Measurements from ENCODE around the gene LRFN2. TPM values are rescaled to one million over a fixed set of nuclear protein-coding genes. Genes with fewer than 3 reads are reported as not detected.

The LRFN2 gene
- polyA plus RNA-seq, 2 donors, result 0.26 to 0.28 TPM

DNA sequence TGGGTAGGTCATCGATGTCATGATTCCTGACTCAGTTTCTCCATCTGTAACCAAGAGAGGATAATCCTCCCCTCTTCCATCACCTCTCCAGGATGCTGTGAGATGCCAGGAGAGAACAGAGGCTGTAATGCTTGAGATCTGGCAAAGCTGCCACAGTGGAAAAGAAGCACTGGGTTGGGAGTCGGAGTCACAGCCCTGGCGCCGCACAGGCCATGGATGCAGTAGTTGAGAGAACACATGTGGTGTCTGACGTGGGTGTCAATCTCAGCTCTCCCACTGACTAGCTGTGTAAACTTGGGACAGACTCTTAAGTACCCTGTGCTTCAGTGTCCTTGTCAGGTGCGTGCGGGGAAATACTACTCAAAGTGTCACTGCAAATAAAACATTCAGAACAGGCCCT lies 47.3 kb downstream of the LRFN2 start:
- H3K36me3 ChIP-seq (ENCODE audit: control insufficient read depth in 2 of 2, insufficient read depth in 2 of 2, low read length in 1 of 2), result no peaks in the 10 kb centered on the region
- 93 to 95% methylated on average over 7 of the region's 7 CpGs for WGBS, 2 donors

DNA sequence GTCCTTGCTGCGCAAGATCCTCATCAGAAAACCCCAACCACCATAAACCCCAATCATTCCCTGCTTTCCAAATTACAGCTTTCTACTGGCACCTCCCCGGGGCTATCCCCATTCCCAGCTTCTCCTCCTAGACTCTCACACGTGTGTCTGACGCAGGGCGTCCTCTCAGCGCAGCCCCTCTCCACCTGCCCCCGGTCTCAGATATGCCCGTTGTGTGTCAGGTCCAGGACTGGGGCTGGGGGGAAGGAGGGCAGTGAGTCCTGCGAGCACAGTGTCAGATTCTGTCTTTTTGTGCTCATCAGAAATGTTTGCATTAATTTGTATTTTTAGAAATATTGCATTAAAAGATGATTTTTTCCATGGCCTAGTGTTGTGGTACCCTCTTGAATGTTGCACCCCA lies 48.6 kb downstream of the LRFN2 start:
- H3K9me3 ChIP-seq (ENCODE audit: control insufficient read depth in 2 of 2, insufficient read depth in 1 of 2, low read depth in 1 of 2, low read length in 1 of 2), result no peaks in the 10 kb centered on the region
- H3K27me3 ChIP-seq (ENCODE audit: control insufficient read depth in 1 of 2, insufficient read depth in 2 of 2, low read length in 2 of 2), result no peaks in the 10 kb centered on the region
- no peaks in the 10 kb centered on the region for H3K36me3 ChIP-seq (ENCODE audit: control insufficient read depth in 2 of 2, insufficient read depth in 2 of 2, low read length in 1 of 2)
- peaks cover 0 to 4% of the 10 kb centered on the region in 2 donors for H3K4me1 ChIP-seq (ENCODE audit: control insufficient read depth in 2 of 2, insufficient read depth in 2 of 2, low read length in 1 of 2)
- WGBS, 2 donors, result 89 to 90% methylated on average over 9 of the region's 9 CpGs
- H3K4me3 ChIP-seq (ENCODE audit: low read depth in 1 of 2, low read length in 2 of 2), result no peak overlapping the region
- no peak overlapping the region for H3K27ac ChIP-seq (ENCODE audit: low read depth in 2 of 2, low read length in 1 of 2)

More for the DNA sequence above, 47.3 kb downstream of the LRFN2 start:
- Histone ChIP-seq H3K27me3 (ENCODE audit: control insufficient read depth in 1 of 2, insufficient read depth in 2 of 2, low read length in 2 of 2) (no peaks in the 10 kb centered on the region), H3K9me3 (ENCODE audit: control insufficient read depth in 2 of 2, insufficient read depth in 1 of 2, low read depth in 1 of 2, low read length in 1 of 2) (no peaks in the 10 kb centered on the region), H3K27ac (ENCODE audit: low read depth in 2 of 2, low read length in 1 of 2) (no peak overlapping the region), H3K4me3 (ENCODE audit: low read depth in 1 of 2, low read length in 2 of 2) (no peak overlapping the region), H3K4me1 (ENCODE audit: control insufficient read depth in 2 of 2, insufficient read depth in 2 of 2, low read length in 1 of 2) (peaks cover 0 to 4% of the 10 kb centered on the region in 2 donors)

DNA sequence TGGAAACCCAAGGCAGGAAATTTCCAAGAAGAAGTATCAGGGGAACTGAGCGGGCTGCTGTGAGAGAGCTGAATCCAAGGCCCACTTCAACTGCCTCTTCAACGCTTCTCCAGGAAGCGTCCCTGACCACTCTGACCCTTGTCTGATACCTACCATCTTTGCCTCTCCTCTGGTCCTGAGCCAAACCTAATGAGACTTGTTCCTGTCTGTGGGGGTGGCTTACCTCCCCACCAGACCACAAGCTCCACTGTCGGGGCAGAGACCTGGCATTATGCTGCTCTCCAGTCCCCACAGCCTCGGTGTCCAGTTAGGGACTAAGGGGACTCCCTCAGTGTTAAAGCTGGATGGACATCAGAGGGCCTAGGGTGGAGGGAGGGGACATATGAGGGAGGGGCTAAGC lies 49.7 kb downstream of the LRFN2 start:
- H3K36me3 ChIP-seq (ENCODE audit: control insufficient read depth in 2 of 2, insufficient read depth in 2 of 2, low read length in 1 of 2), result no peaks in the 10 kb centered on the region
- H3K27ac ChIP-seq (ENCODE audit: low read depth in 2 of 2, low read length in 1 of 2), result no peak overlapping the region
- H3K4me3 ChIP-seq (ENCODE audit: low read depth in 1 of 2, low read length in 2 of 2), result no peak overlapping the region
- H3K9me3 ChIP-seq (ENCODE audit: control insufficient read depth in 2 of 2, insufficient read depth in 1 of 2, low read depth in 1 of 2, low read length in 1 of 2), result no peaks in the 10 kb centered on the region
- peaks cover 0 to 2% of the 10 kb centered on the region in 2 donors for H3K4me1 ChIP-seq (ENCODE audit: control insufficient read depth in 2 of 2, insufficient read depth in 2 of 2, low read length in 1 of 2)
- 86 to 87% methylated on average over 5 of the region's 5 CpGs for WGBS, 2 donors
- H3K27me3 ChIP-seq (ENCODE audit: control insufficient read depth in 1 of 2, insufficient read depth in 2 of 2, low read length in 2 of 2), result no peaks in the 10 kb centered on the region

DNA sequence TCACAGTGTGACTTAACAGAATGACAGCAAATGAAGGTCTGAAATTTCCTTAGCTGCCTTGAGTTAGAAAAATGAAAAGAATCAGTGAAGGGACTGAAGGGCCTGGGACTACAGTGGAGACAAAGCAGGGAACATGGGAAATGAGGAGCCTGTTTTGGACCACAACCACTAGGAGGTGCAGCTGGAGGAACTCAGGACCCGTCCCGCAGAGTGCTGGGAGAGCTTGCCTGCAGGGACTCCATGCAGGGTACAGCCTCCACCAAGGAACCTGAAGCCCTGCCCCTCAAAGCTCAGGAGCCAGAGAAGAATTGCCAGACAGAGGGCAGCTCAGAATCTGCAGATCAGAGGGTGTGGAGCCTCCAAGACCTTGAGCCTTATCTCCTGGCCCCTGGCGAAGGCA lies 50.7 kb downstream of the LRFN2 start:
- H3K36me3 ChIP-seq (ENCODE audit: control insufficient read depth in 2 of 2, insufficient read depth in 2 of 2, low read length in 1 of 2), result no peaks in the 10 kb centered on the region
- H3K4me3 ChIP-seq (ENCODE audit: low read depth in 1 of 2, low read length in 2 of 2), result no peak overlapping the region
- no peaks in the 10 kb centered on the region for H3K4me1 ChIP-seq (ENCODE audit: control insufficient read depth in 2 of 2, insufficient read depth in 2 of 2, low read length in 1 of 2)
- H3K27ac ChIP-seq (ENCODE audit: low read depth in 2 of 2, low read length in 1 of 2), result no peak overlapping the region
- 66 to 69% methylated on average over 3 of the region's 3 CpGs for WGBS, 2 donors
- H3K9me3 ChIP-seq (ENCODE audit: control insufficient read depth in 2 of 2, insufficient read depth in 1 of 2, low read depth in 1 of 2, low read length in 1 of 2), result no peaks in the 10 kb centered on the region
- no peaks in the 10 kb centered on the region for H3K27me3 ChIP-seq (ENCODE audit: control insufficient read depth in 1 of 2, insufficient read depth in 2 of 2, low read length in 2 of 2)

DNA sequence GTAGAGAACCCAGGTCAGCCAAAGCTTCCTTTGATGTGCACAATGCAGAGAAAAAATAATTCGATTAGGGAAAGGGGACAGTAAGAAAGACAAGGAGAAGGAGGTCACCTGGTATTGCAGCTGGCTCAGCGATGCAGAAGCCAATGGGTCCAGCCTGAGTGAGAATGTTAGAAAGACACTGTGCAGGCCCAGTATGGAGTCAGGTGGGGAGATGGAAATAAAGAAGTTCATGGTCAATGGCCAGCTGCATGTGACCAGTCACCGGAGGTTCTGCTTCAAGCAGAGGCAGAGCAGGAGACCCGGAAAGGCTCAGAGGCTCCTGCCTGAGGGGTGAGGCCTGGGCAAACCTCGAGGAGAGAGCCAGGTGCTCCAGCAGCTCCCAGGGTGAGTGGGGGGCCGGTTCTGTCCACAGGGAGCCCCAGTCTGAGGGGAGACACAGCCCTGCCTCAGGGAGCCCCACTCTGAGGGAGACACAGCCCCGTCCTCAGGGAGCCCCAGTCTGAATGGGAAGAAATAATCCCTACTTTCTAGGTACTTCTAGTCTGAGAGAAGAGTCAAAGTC lies 51.3 kb downstream of the LRFN2 start:
- Histone ChIP-seq H3K4me3 (ENCODE audit: low read depth in 1 of 2, low read length in 2 of 2) (no peak overlapping the region), H3K9me3 (ENCODE audit: control insufficient read depth in 2 of 2, insufficient read depth in 1 of 2, low read depth in 1 of 2, low read length in 1 of 2) (no peaks in the 10 kb centered on the region), H3K4me1 (ENCODE audit: control insufficient read depth in 2 of 2, insufficient read depth in 2 of 2, low read length in 1 of 2) (no peaks in the 10 kb centered on the region), H3K27me3 (ENCODE audit: control insufficient read depth in 1 of 2, insufficient read depth in 2 of 2, low read length in 2 of 2) (no peaks in the 10 kb centered on the region), H3K36me3 (ENCODE audit: control insufficient read depth in 2 of 2, insufficient read depth in 2 of 2, low read length in 1 of 2) (no peaks in the 10 kb centered on the region), H3K27ac (ENCODE audit: low read depth in 2 of 2, low read length in 1 of 2) (no peak overlapping the region)
- 83 to 86% methylated on average over 7 of the region's 7 CpGs for whole genome bisulfite sequencing, 2 donors

DNA sequence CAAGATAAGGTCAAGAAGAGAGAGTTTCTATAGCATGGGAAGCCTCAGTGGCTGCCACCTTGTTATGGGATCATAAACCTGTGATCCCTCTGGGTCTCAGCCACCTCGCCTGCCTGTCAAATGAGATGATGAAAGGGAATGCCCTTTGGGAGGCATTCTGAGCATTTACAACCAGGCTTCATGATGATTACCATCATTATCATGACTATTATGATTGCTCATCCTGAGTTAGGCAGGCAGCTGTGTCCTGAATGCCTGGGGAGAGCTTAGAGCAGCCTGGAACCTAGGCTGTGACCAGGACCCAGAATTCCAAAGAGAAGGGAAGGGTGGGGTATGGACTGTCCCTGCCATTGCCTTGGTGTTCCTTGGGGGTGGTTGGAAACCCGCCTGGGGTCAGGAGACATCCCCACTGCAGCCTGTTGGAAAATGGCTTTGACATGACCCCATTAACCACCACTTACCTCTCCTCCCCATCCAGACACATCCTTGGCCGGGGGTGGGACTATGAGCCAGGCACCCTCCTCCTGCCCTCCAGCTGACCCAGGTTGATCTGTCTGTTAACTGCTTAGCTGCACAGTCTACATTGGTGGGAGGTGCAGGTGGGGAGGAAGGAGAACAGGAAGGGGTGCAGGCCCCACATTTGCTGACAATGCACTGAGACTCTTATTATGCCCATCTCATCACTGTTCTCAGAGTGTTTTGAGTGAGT lies 51.9 kb downstream of the LRFN2 start:
- WGBS, 2 donors, result 82 to 83% methylated on average over 3 of the region's 3 CpGs
- Histone ChIP-seq H3K4me3 (ENCODE audit: low read depth in 1 of 2, low read length in 2 of 2) (no peak overlapping the region), H3K9me3 (ENCODE audit: control insufficient read depth in 2 of 2, insufficient read depth in 1 of 2, low read depth in 1 of 2, low read length in 1 of 2) (no peaks in the 10 kb centered on the region), H3K4me1 (ENCODE audit: control insufficient read depth in 2 of 2, insufficient read depth in 2 of 2, low read length in 1 of 2) (no peaks in the 10 kb centered on the region), H3K27me3 (ENCODE audit: control insufficient read depth in 1 of 2, insufficient read depth in 2 of 2, low read length in 2 of 2) (no peaks in the 10 kb centered on the region), H3K27ac (ENCODE audit: low read depth in 2 of 2, low read length in 1 of 2) (no peak overlapping the region), H3K36me3 (ENCODE audit: control insufficient read depth in 2 of 2, insufficient read depth in 2 of 2, low read length in 1 of 2) (no peaks in the 10 kb centered on the region)

DNA sequence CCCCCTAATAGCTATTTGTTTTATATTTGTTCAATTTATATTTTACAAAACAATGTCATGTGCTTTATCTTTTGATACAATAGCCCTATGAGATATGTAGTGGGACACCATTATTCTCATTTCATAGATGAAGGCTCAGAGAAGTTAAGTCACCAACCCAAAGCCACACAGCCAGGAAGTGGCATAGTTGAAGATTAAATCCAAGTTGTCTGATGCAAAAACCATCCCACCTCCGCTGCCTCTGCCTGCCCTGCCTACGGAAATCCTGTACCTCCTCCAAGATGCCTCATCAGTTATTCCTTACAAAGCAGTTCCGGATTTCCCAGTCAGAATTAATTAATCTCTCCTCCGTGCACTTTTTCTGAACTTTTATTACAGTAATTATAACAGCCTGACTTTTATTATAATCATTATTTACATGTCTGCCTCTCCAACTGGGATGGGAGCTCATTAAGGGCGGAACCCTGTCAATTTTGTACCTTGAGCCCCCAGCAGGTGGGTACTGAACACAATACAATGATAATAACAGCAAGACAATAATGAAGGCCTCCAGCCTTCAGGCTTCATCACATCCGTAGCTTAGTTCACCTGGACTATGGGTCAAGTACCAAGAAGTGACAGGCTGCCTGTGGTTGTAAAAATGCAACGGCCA lies 54.7 kb downstream of the LRFN2 start:
- H3K27me3 ChIP-seq (ENCODE audit: control insufficient read depth in 1 of 2, insufficient read depth in 2 of 2, low read length in 2 of 2), result no peaks in the 10 kb centered on the region
- no peaks in the 10 kb centered on the region for H3K4me1 ChIP-seq (ENCODE audit: control insufficient read depth in 2 of 2, insufficient read depth in 2 of 2, low read length in 1 of 2)
- no peaks in the 10 kb centered on the region for H3K9me3 ChIP-seq (ENCODE audit: control insufficient read depth in 2 of 2, insufficient read depth in 1 of 2, low read depth in 1 of 2, low read length in 1 of 2)
- no peak overlapping the region for H3K27ac ChIP-seq (ENCODE audit: low read depth in 2 of 2, low read length in 1 of 2)
- no peaks in the 10 kb centered on the region for H3K36me3 ChIP-seq (ENCODE audit: control insufficient read depth in 2 of 2, insufficient read depth in 2 of 2, low read length in 1 of 2)
- H3K4me3 ChIP-seq (ENCODE audit: low read depth in 1 of 2, low read length in 2 of 2), result no peak overlapping the region
- 78 to 79% methylated on average over 7 of the region's 7 CpGs for WGBS, 2 donors

DNA sequence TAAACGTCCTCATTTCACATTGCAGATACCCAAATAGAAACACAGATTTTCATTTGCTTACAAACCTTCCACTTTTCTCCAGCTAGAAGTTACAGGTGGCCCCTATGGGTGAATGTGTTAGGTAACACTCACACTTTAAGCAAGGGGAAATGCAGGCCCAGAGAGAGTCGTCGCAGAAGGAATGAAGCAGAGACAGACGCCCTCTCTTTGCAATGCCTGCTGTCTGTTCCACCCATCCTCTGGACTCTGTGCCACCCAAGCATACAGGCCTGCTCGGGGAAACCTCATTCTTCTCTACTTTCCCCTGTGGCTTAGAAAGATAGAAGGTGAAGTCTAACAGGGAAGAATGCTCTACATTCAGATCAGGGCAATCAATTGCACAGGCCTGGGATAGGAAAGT lies 57.2 kb downstream of the LRFN2 start:
- Histone ChIP-seq H3K36me3 (ENCODE audit: control insufficient read depth in 2 of 2, insufficient read depth in 2 of 2, low read length in 1 of 2) (no peaks in the 10 kb centered on the region), H3K9me3 (ENCODE audit: control insufficient read depth in 2 of 2, insufficient read depth in 1 of 2, low read depth in 1 of 2, low read length in 1 of 2) (no peaks in the 10 kb centered on the region), H3K27me3 (ENCODE audit: control insufficient read depth in 1 of 2, insufficient read depth in 2 of 2, low read length in 2 of 2) (no peaks in the 10 kb centered on the region), H3K27ac (ENCODE audit: low read depth in 2 of 2, low read length in 1 of 2) (no peak overlapping the region), H3K4me1 (ENCODE audit: control insufficient read depth in 2 of 2, insufficient read depth in 2 of 2, low read length in 1 of 2) (no peaks in the 10 kb centered on the region), H3K4me3 (ENCODE audit: low read depth in 1 of 2, low read length in 2 of 2) (no peak overlapping the region)
- 82 to 85% methylated on average over 5 of the region's 5 CpGs for WGBS, 2 donors

DNA sequence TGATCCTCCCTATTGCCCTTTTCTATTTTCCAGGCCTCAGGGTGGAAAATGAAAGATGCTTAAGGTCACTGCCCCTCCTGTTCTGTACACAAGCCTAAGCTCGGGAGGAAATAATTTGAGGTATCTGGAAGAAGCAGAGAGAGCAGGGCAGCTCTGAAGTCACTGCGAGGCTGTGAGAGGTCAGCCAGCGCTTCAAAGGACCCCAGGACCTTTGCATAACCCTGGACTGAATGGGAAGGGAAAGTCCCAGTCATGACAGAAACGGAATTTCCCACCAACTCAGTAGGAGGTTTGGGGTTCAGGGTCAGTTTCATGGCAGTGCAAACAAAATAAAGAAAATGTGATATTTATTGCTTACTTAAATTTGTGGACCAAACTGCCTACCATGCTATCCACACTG lies 58.1 kb downstream of the LRFN2 start:
- Histone ChIP-seq H3K9me3 (ENCODE audit: control insufficient read depth in 2 of 2, insufficient read depth in 1 of 2, low read depth in 1 of 2, low read length in 1 of 2) (no peaks in the 10 kb centered on the region), H3K27ac (ENCODE audit: low read depth in 2 of 2, low read length in 1 of 2) (no peak overlapping the region), H3K36me3 (ENCODE audit: control insufficient read depth in 2 of 2, insufficient read depth in 2 of 2, low read length in 1 of 2) (no peaks in the 10 kb centered on the region), H3K4me3 (ENCODE audit: low read depth in 1 of 2, low read length in 2 of 2) (no peak overlapping the region), H3K4me1 (ENCODE audit: control insufficient read depth in 2 of 2, insufficient read depth in 2 of 2, low read length in 1 of 2) (no peaks in the 10 kb centered on the region), H3K27me3 (ENCODE audit: control insufficient read depth in 1 of 2, insufficient read depth in 2 of 2, low read length in 2 of 2) (no peaks in the 10 kb centered on the region)
- WGBS, 2 donors, result 71 to 77% methylated on average over 4 of the region's 4 CpGs

DNA sequence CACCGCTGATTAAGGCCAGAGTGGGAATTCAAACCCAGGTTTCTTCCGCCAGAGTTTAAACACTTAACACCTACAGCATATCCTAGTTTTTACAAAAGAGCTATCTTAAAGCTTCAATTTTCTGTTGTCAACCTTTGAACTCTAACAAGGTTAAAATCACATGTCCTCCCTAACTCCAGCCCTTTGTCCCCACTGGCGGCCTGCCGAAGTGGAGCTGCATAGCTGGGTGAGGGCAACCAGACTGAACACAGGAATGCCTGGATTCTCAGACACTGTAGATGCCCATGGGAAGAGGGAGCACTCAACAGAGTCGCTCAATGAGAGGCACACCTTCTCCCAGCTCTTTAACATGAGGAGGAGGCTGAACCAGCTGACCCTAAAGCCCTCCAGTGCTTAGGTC lies 59.1 kb downstream of the LRFN2 start:
- Histone ChIP-seq H3K9me3 (ENCODE audit: control insufficient read depth in 2 of 2, insufficient read depth in 1 of 2, low read depth in 1 of 2, low read length in 1 of 2) (no peaks in the 10 kb centered on the region), H3K4me1 (ENCODE audit: control insufficient read depth in 2 of 2, insufficient read depth in 2 of 2, low read length in 1 of 2) (peaks cover 0 to under 1% of the 10 kb centered on the region in 2 donors), H3K4me3 (ENCODE audit: low read depth in 1 of 2, low read length in 2 of 2) (no peak overlapping the region), H3K36me3 (ENCODE audit: control insufficient read depth in 2 of 2, insufficient read depth in 2 of 2, low read length in 1 of 2) (no peaks in the 10 kb centered on the region), H3K27me3 (ENCODE audit: control insufficient read depth in 1 of 2, insufficient read depth in 2 of 2, low read length in 2 of 2) (no peaks in the 10 kb centered on the region), H3K27ac (ENCODE audit: low read depth in 2 of 2, low read length in 1 of 2) (no peak overlapping the region)
- WGBS, 2 donors, result 85 to 92% methylated on average over 5 of the region's 5 CpGs

All from esophagus (tissue), 2 donors.